GM23248 (cell line): ENCODE measurements around the gene TAL1. TPM values are rescaled to one million over a fixed set of nuclear protein-coding genes. Genes with fewer than 3 reads are reported as not detected.
"Not testable (repeated sequence)": the region's sequence is repeated elsewhere in the genome, so short reads cannot be mapped to it uniquely, and the experiment has no call there.

Experiments used
- DNase-seq: peaks from one replicate; pipeline ENCODE4 v3.0.0-alpha.2; 2015
- H2AFZ ChIP-seq: fragments of 200-600 bp; sonication (generic); 2 replicates; pipeline ENCODE4 v1.6.1; 2016; ENCODE audit warnings: antibody characterized with exemption
- H3F3A ChIP-seq: fragments of 200-600 bp; sonication (generic); 2 replicates; pipeline ENCODE4 v1.6.1; 2016; ENCODE audit warnings: mild to moderate bottlenecking, antibody characterized with exemption, mixed run types; ENCODE audit not compliant: insufficient read depth
- H3K27ac ChIP-seq: fragments of 200-600 bp; sonication (generic); 2 replicates; pipeline ENCODE4 v1.5.1; 2016; ENCODE audit warnings: mild to moderate bottlenecking
- H3K27me3 ChIP-seq: fragments of 200-600 bp; sonication (generic); replicated peaks from 2 replicates; pipeline ENCODE4 v1.6.1; 2016; ENCODE audit warnings: mild to moderate bottlenecking; ENCODE audit not compliant: insufficient read depth
- H3K36me3 ChIP-seq: fragments of 200-600 bp; sonication (generic); 2 replicates; pipeline ENCODE4 v1.6.1; 2016; ENCODE audit warnings: low read depth, mild to moderate bottlenecking
- H3K4me1 ChIP-seq: fragments of 200-600 bp; sonication (generic); 2 replicates; pipeline ENCODE4 v1.6.1; 2016; ENCODE audit warnings: mild to moderate bottlenecking; ENCODE audit not compliant: insufficient read depth
- H3K4me2 ChIP-seq: fragments of 200-600 bp; sonication (generic); one replicate; pipeline ENCODE4 v1.6.1; 2016; ENCODE audit warnings: mild to moderate bottlenecking; ENCODE audit not compliant: unreplicated experiment
- H3K4me3 ChIP-seq: fragments of 200-600 bp; sonication (generic); 2 replicates; pipeline ENCODE4 v1.5.1; 2016; ENCODE audit warnings: mild to moderate bottlenecking
- H3K79me2 ChIP-seq: fragments of 200-600 bp; sonication (generic); 2 replicates; pipeline ENCODE4 v1.6.1; 2016; ENCODE audit warnings: mild to moderate bottlenecking; ENCODE audit not compliant: insufficient read depth
- H3K9ac ChIP-seq: fragments of 200-600 bp; sonication (generic); 2 replicates; pipeline ENCODE4 v1.6.1; 2016; ENCODE audit warnings: mild to moderate bottlenecking
- H3K9me2 ChIP-seq: fragments of 200-600 bp; sonication (generic); 2 replicates; pipeline ENCODE4 v1.6.1; 2016; ENCODE audit warnings: mixed run types, mild to moderate bottlenecking, moderate library complexity; ENCODE audit not compliant: insufficient read depth
- H3K9me3 ChIP-seq: fragments of 200-600 bp; sonication (generic); one replicate; pipeline ENCODE4 v1.6.1; 2017; ENCODE audit warnings: low read depth
- H4K20me1 ChIP-seq: fragments of 200-600 bp; sonication (generic); 2 replicates; pipeline ENCODE4 v1.6.0; 2016; ENCODE audit not compliant: insufficient read depth
- EZH2 ChIP-seq: fragments of 200-600 bp; sonication (generic); IDR thresholded peaks from 2 replicates; pipeline ENCODE4 v1.6.1; 2018; ENCODE audit warnings: antibody characterized with exemption, mild to moderate bottlenecking; ENCODE audit not compliant: insufficient read depth, poor library complexity, severe bottlenecking
- EZH2phosphoT487 ChIP-seq: fragments of 200-600 bp; sonication (generic); IDR thresholded peaks from 2 replicates; pipeline ENCODE4 v1.6.1; 2018; ENCODE audit warnings: antibody characterized with exemption, moderate library complexity, mild to moderate bottlenecking, low read depth; ENCODE audit not compliant: insufficient read depth
- WGBS, 2 experiments: methylation state at CpG; one replicate each; pipeline ENCODE4 v1.1.6; 2015 to 2017; ENCODE audit warnings: low lambda C conversion rate in 2 of 2, low coverage in 1 of 2; ENCODE audit errors: missing lambda C conversion rate in 2 of 2; 5-methylcytosine and 5-hydroxymethylcytosine counted together
- in situ Hi-C: fragments of 300-500 bp; cut with MboI; formaldehyde crosslinking; loops from 2 replicates; pipeline ENCODE4 v1.15.0; 2020
- polyA plus RNA-seq: library from polyadenylated mRNA; unstranded; fragments of >200 nt; fragmentation: Nextera tagmentation; extraction: Ambion mirVana; gene quantifications from 2 replicates; pipeline ENCODE4 v1.2.1, GENCODE V29; 2016
- total RNA-seq: library from RNA; depleted of rRNA; stranded (reverse); fragments of >200 nt; shearing (Covaris generic); gene quantifications from 2 replicates; pipeline ENCODE4 v1.2.3, GENCODE V29; 2014

TAL1 gene
- total and polyA plus RNA-seq, 2 experiments from 2014 or later, result not detected

DNA sequence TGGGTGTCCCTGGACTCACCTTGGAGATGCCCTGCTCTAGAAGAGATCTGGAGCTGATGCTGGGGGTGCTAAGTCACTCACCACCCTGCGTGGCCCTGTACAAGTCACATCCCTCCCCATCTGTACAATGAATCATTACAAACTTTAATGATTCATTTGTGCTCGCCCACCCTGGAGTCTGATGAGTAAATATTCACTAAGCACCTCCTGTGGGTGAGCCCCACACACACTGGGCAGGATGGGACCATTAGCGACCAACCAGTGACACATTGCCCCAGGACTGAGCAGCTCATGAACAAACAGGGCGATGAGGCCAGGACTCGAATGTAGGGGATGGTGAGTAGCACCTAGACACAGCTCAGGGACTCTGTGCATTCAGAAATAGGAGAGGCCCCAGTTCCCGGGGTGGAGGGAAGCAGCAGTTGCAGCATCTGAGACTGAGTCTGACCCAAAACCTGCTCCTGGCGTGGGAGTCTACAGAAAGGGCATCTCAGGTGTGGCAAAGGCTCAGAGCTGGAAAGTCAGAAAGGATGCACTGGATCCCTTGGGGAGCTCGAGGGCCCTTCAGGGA, 24.1 kb downstream of the TAL1 start:
- H3K9me3 ChIP-seq, result no peaks in the 10 kb centered on the region
- H4K20me1 ChIP-seq, result no peaks in the 10 kb centered on the region
- no peaks in the 10 kb centered on the region for H3K79me2 ChIP-seq
- no peak overlapping the region for H3K4me2 ChIP-seq
- no peaks in the 10 kb centered on the region for H3K27me3 ChIP-seq
- H3F3A ChIP-seq, result peaks cover 4% of the 10 kb centered on the region; the same call in 1 of the 2 replicates
- H2AFZ ChIP-seq, result peak overlapping the region; percentile 21; the same call in 1 of the 2 replicates
- in situ Hi-C loops, result no loop called here
- no peaks in the 10 kb centered on the region for H3K36me3 ChIP-seq
- peak; percentile 67 for DNase-seq
- H3K4me3 ChIP-seq, result no peak overlapping the region
- WGBS, 2 experiments, result 26 to 30% methylated on average over 8 of the region's 8 CpGs
- H3K4me1 ChIP-seq, result peaks cover 9% of the 10 kb centered on the region
- TF ChIP-seq EZH2 (no peak), EZH2phosphoT487 (no peak)
- H3K9me2 ChIP-seq, result no peaks in the 10 kb centered on the region
- no peak overlapping the region for H3K27ac ChIP-seq
- H3K9ac ChIP-seq, result no peak overlapping the region

DNA sequence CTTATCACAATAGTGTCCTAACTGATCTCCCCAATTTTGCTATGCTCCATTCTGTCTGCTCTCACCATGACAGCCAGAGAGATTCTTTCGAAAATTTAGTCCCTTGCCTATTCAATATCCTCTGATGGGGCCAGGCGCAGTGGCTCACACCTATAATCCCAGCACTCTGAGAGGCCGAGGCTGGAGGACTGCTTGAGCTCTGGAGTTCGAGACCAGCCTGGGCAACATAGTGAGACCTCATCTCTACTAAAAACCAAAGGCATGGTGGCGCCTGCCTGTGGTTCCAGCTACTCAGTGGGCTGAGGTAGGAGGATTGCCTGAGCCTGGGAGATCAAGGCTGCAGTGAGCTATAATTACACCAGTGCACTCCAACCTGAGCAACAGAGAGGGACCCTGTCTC, 26.1 kb downstream of the TAL1 start:
- Histone ChIP-seq H3K4me3 (no peak overlapping the region), H3K9me2 (no peaks in the 10 kb centered on the region), H4K20me1 (no peaks in the 10 kb centered on the region), H3F3A (peaks cover 4% of the 10 kb centered on the region; the same call in 1 of the 2 replicates), H2AFZ (no peak overlapping the region), H3K36me3 (no peaks in the 10 kb centered on the region), H3K9ac (no peak overlapping the region), H3K27me3 (no peaks in the 10 kb centered on the region), H3K9me3 (no peaks in the 10 kb centered on the region), H3K27ac (no peak overlapping the region), H3K4me2 (no peak overlapping the region), H3K79me2 (no peaks in the 10 kb centered on the region), H3K4me1 (peaks cover 9% of the 10 kb centered on the region)
- no peak for DNase-seq
- WGBS, 2 experiments, result 80 to 92% methylated on average over 5 of the region's 5 CpGs
- in situ Hi-C loops, result no loop called here
- TF ChIP-seq EZH2 (no peak), EZH2phosphoT487 (no peak)

DNA sequence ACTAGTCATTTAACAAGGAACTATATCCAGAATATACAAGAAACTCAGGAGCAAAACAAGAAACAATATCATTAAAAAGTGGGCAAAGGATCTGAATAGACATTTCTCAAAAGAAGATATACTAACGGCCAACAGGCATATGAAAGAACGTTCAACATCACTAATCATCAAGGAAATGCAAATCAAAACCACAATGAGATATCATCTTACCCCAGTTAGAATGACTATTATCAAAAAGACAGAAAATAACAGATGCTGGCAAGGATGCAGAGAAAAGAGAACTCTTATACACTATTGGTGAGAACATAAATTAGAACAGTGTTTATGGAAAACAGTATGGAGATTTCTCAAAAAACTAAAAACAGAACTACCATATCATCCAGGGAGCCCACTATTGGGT, 28.5 kb downstream of the TAL1 start:
- H3K9me2 ChIP-seq, H2AFZ ChIP-seq, H3K79me2 ChIP-seq, H3K4me2 ChIP-seq, H3K36me3 ChIP-seq, H3K9me3 ChIP-seq, DNase-seq, H4K20me1 ChIP-seq, H3F3A ChIP-seq, H3K27ac ChIP-seq, H3K27me3 ChIP-seq, H3K4me1 ChIP-seq, H3K9ac ChIP-seq, H3K4me3 ChIP-seq, in situ Hi-C loops: not testable (repeated sequence)
- WGBS, 2 experiments, result 54 to 62% methylated on average over 2 of the region's 2 CpGs

DNA sequence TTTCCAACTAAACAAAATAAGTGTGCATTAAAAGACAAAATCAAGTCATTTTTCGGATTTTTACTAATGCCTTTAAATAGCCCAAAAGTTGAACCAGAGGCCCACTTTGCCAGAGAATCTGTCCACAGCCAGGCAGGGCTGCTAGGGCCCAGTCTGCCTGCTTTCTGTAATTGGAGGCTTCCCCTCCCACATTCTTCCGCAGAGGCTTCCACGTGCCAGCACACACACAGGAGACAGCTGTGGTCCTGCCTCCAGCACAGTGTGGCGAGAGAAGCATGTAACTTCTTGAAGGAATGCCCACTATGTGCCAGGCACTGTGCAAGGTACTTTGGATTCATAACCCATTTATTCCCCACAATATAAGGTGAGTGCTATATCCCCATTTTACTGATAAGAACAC, 30.8 kb downstream of the TAL1 start:
- no peaks in the 10 kb centered on the region for H3F3A ChIP-seq
- H3K27ac ChIP-seq, result no peak overlapping the region
- WGBS, 2 experiments, result 23 to 24% methylated on average over 4 of the region's 4 CpGs
- H3K4me1 ChIP-seq, result no peaks in the 10 kb centered on the region
- TF ChIP-seq EZH2 (no peak), EZH2phosphoT487 (no peak)
- H3K36me3 ChIP-seq, result no peaks in the 10 kb centered on the region
- no peak overlapping the region for H3K4me3 ChIP-seq
- no peaks in the 10 kb centered on the region for H4K20me1 ChIP-seq
- H3K9me2 ChIP-seq, result no peaks in the 10 kb centered on the region
- no peak overlapping the region for H3K9ac ChIP-seq
- no peak for DNase-seq
- H3K79me2 ChIP-seq, result no peaks in the 10 kb centered on the region
- no peaks in the 10 kb centered on the region for H3K27me3 ChIP-seq
- H2AFZ ChIP-seq, result no peak overlapping the region
- H3K4me2 ChIP-seq, result no peak overlapping the region
- H3K9me3 ChIP-seq, result no peaks in the 10 kb centered on the region
- in situ Hi-C loops, result no loop called here

DNA sequence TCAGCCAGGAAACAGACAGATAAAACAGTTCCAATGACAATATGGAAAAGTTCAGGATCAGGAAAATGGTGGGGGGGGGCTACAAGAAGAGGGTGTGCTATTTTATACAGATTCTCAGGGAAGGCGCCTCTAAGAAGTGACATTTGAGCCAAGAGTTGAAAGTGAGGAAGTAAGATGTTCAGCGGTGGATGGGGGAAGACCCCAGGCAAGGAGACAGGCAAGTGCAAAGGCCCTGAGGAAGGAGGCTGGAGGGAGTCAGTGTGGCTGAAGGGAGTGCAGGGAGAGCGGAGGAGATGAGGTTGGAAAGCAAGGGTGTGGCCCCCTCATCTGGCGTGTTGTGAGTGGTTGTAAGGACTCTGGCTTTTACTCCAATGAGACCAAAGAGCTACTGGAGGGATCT, 33.8 kb downstream of the TAL1 start:
- in situ Hi-C loops, result no loop called here
- no peaks in the 10 kb centered on the region for H3F3A ChIP-seq
- 71 to 78% methylated on average over 4 of the region's 4 CpGs for WGBS, 2 experiments
- H3K4me3 ChIP-seq, result no peak overlapping the region
- TF ChIP-seq EZH2phosphoT487 (no peak), EZH2 (no peak)
- no peaks in the 10 kb centered on the region for H3K9me2 ChIP-seq
- H3K27ac ChIP-seq, result no peak overlapping the region
- no peaks in the 10 kb centered on the region for H3K36me3 ChIP-seq
- H2AFZ ChIP-seq, result no peak overlapping the region
- no peaks in the 10 kb centered on the region for H3K4me1 ChIP-seq
- no peaks in the 10 kb centered on the region for H3K9me3 ChIP-seq
- no peaks in the 10 kb centered on the region for H3K79me2 ChIP-seq
- H4K20me1 ChIP-seq, result no peaks in the 10 kb centered on the region
- no peak overlapping the region for H3K9ac ChIP-seq
- H3K4me2 ChIP-seq, result no peak overlapping the region
- no peaks in the 10 kb centered on the region for H3K27me3 ChIP-seq
- DNase-seq, result no peak
